SIG-M5 (cell line): ENCODE results near the gene RPS27.
"Not testable (repeated sequence)": the region's sequence is repeated elsewhere in the genome, so short reads cannot be mapped to it uniquely, and the experiment has no call there.

Source experiments
- DNase-seq: peaks from one replicate; lab custom pipeline; 2025; lab: John Stamatoyannopoulos, UW

Gene RPS27

GRCh38 chr1:153985941-153986761 lies 4.4 kb upstream of the RPS27 start, which contains the start of gene RAB13:
TSS of gene RAB13 (minus strand) at chr1:153986339. CDS start at chr1:153986236, 103 bp downstream.
- DNase-seq = no peak

- no peak for DNase-seq
Observed at GRCh38 chr1:153987621-153988020, 2.9 kb upstream of the RPS27 start.

- DNase-seq = no peak
Observed at GRCh38 chr1:153991151-153991630, 629 bp downstream of the RPS27 start.

GRCh38 chr1:153991806-153992205 lies 1.2 kb downstream of the RPS27 start:
- DNase-seq = no peak

GRCh38 chr1:153995202-153995601 lies 4.6 kb downstream of the RPS27 start:
- no peak for DNase-seq

GRCh38 chr1:153995640-153996039 lies 5.1 kb downstream of the RPS27 start:
- no peak for DNase-seq

- not testable (repeated sequence) for DNase-seq
Observed at GRCh38 chr1:153996882-153997281, 6.3 kb downstream of the RPS27 start.

- no peak for DNase-seq
Observed at GRCh38 chr1:154000420-154000819, 9.9 kb downstream of the RPS27 start.

- no peak for DNase-seq
Observed at GRCh38 chr1:154006136-154006535, 15.6 kb downstream of the RPS27 start.

GRCh38 chr1:154012129-154012528 lies 21.6 kb downstream of the RPS27 start:
- no peak for DNase-seq

GRCh38 chr1:154012543-154012942 lies 22.0 kb downstream of the RPS27 start:
- not testable (repeated sequence) for DNase-seq

GRCh38 chr1:154014154-154014907 lies 23.8 kb downstream of the RPS27 start:
- DNase-seq = no peak

- DNase-seq = no peak
Observed at GRCh38 chr1:154019269-154019668, 28.7 kb downstream of the RPS27 start.

- no peak for DNase-seq
Observed at GRCh38 chr1:154019940-154020339, 29.4 kb downstream of the RPS27 start.

GRCh38 chr1:154033697-154034096 lies 43.1 kb downstream of the RPS27 start:
- not testable (repeated sequence) for DNase-seq
